HG02798 (cell line): ENCODE data around the gene MSANTD3.

Experiments used
- ATAC-seq: cut with Tn5 transposase; IDR thresholded peaks from one replicate; pipeline ENCODE4 v1.9.1; 2021; ENCODE audit warnings: mild to moderate bottlenecking; ENCODE audit not compliant: unreplicated experiment, poor library complexity

MSANTD3 gene

GRCh38 chr9:100492952-100493351, 66.0 kb downstream of the MSANTD3 start:
- no peak for ATAC-seq

DNA sequence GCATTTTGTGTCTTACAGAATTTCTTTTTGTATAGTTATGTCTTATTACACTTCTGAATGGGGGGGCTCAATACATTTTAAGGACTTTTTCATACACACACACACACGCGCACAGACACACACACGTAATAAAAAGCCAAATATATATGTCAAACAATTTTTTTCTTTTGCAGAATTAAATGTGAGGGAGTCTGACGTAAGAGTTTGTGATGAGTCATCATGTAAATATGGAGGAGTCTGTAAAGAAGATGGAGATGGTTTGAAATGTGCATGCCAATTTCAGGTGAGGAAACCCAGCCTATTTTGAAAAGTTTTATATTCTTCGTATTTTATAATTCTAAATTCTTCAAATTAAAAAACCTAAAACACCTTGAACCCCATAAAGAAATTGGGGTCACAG, 71.6 kb downstream of the MSANTD3 start:
- ATAC-seq: no peak

DNA sequence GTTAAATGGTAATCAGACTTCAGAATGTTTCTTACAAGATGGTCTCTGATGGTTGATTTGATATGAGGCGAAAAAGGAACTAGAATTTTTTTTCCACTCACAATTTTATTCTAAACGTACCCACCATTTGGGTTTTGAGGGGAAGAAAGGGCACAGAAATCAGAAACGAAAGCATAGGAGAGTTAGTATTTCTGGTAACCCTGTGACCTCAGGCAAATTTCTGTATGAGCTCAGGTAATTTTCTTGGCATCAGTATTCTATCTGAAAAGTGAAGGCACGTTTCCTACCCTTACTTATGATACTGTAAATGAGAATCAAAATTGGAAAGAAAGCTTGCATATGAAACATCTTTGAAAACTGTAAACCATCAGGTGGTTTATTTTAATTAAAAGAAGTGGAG, 72.5 kb downstream of the MSANTD3 start:
- ATAC-seq: no peak

DNA sequence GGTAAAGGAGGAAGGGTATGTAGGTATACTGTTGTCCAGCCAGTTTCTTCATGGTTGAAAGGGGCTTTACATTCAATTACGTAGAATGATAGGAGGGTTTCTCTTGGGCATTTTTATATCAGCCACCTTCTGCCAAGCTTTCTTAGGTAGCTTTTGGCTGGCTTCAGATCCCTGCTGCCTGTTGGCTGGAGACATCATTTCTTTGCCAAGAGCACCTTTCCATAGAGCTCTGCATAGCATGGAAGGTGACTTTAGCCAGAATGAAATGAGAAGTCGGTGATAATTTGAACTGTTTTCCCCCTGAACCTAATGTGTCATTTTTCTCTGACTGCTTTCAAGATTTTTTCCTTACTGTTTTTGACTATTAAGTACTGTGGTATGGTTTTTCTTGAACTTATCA, 72.9 kb downstream of the MSANTD3 start:
- no peak for ATAC-seq
